OCI-LY1 (cell line): Measurements from ENCODE around the gene PARD3.

Experiments used
- EZH2 ChIP-seq: fragments of 200-600 bp; sonication (generic), shearing (Covaris generic); IDR thresholded peaks from 2 replicates; pipeline ENCODE4 v1.8.0; 2017; ENCODE audit warnings: borderline replicate concordance, mixed run types, mild to moderate bottlenecking, antibody characterized with exemption, low read length, moderate library complexity, mixed read lengths
- TF ChIP-seq, protein P1 (sequence below): fragments of 200-600 bp; sonication (generic), shearing (Covaris generic); IDR thresholded peaks from 2 replicates; pipeline ENCODE4 v1.5.1; 2017; ENCODE audit warnings: mild to moderate bottlenecking, antibody characterized with exemption, low read length, moderate library complexity, mixed read lengths

DNA sequence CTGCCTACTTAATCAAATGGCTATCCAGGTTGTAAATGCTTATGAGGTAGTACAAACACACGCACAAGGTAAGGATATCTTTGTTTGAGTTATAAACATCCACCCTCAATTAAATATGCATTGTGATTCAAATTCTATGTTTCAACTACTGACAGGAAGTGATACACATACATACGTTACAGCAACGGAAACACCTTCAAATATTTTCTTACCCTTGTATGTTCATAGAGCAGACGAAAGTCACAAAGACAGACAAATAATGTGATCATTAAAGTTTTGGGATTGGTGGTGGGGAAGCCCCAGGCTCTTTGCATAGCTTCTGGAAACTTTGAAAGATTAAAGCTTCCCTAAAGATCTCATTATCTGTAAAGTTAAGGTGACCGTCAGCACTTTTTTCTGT is 521.0 kb downstream of the PARD3 start:
- TF ChIP-seq, protein P1, sequence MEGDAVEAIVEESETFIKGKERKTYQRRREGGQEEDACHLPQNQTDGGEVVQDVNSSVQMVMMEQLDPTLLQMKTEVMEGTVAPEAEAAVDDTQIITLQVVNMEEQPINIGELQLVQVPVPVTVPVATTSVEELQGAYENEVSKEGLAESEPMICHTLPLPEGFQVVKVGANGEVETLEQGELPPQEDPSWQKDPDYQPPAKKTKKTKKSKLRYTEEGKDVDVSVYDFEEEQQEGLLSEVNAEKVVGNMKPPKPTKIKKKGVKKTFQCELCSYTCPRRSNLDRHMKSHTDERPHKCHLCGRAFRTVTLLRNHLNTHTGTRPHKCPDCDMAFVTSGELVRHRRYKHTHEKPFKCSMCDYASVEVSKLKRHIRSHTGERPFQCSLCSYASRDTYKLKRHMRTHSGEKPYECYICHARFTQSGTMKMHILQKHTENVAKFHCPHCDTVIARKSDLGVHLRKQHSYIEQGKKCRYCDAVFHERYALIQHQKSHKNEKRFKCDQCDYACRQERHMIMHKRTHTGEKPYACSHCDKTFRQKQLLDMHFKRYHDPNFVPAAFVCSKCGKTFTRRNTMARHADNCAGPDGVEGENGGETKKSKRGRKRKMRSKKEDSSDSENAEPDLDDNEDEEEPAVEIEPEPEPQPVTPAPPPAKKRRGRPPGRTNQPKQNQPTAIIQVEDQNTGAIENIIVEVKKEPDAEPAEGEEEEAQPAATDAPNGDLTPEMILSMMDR = no peak
- no peak for TF ChIP-seq EZH2
